ENCODE measurements around the gene WHRN.

DNA sequence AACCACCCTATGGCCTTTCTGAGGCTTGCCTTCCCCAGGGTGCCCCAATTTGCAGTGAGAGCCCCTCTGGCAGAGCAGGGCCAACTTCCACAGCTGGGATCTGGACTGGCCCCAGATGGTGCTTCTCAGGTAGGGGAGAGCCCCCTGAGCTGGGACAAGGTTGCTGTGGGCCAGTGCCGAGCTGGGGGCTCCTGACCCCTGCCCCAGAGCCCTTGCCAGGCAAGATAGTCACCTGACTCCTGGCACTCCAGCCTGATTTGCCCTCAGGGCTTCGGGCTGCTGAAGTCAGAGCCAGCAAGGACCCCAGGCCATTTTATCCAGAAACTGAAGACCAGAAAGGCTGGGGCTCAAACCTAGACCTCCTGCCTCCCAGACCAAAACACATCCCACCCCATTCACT lies 84.1 kb downstream of the WHRN start:
- TF ChIP-seq, protein P1, sequence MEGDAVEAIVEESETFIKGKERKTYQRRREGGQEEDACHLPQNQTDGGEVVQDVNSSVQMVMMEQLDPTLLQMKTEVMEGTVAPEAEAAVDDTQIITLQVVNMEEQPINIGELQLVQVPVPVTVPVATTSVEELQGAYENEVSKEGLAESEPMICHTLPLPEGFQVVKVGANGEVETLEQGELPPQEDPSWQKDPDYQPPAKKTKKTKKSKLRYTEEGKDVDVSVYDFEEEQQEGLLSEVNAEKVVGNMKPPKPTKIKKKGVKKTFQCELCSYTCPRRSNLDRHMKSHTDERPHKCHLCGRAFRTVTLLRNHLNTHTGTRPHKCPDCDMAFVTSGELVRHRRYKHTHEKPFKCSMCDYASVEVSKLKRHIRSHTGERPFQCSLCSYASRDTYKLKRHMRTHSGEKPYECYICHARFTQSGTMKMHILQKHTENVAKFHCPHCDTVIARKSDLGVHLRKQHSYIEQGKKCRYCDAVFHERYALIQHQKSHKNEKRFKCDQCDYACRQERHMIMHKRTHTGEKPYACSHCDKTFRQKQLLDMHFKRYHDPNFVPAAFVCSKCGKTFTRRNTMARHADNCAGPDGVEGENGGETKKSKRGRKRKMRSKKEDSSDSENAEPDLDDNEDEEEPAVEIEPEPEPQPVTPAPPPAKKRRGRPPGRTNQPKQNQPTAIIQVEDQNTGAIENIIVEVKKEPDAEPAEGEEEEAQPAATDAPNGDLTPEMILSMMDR (conservative IDR thresholded peaks at IDR 0.05; ENCODE audit: low read length), result no peak
- no peak for TF ChIP-seq EZH2phosphoT487 (IDR thresholded peaks at IDR 0.05; ENCODE audit: borderline replicate concordance, low read depth, low read length)

Data from OCI-LY7 (cell line).